ENCODE measurements around the gene NUDT22. TPM values are rescaled to one million over a fixed set of nuclear protein-coding genes. Genes with fewer than 3 reads are reported as not detected.

Gene NUDT22, protein sequence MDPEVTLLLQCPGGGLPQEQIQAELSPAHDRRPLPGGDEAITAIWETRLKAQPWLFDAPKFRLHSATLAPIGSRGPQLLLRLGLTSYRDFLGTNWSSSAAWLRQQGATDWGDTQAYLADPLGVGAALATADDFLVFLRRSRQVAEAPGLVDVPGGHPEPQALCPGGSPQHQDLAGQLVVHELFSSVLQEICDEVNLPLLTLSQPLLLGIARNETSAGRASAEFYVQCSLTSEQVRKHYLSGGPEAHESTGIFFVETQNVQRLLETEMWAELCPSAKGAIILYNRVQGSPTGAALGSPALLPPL
- 27.2 to 38.2 TPM (median 36.9 TPM) in 5 replicates for total RNA-seq (2022; extraction: Qiagen RNA extraction)

GRCh38 chr11:64225608-64226506, at the start of gene NUDT22, which contains the start of gene TRPT1:
TSS of gene NUDT22 (plus strand) at chr11:64226274. CDS start at chr11:64226653, 379 bp downstream.
TSS of gene TRPT1 (minus strand) at chr11:64226186. CDS start at chr11:64225860, 326 bp downstream.

GRCh38 chr11:64185693-64186491, 40.2 kb upstream of the NUDT22 start, which contains the start of gene STIP1:
TSS of gene STIP1 (plus strand) at chr11:64186171. CDS start at chr11:64186262, 91 bp downstream.

DNA sequence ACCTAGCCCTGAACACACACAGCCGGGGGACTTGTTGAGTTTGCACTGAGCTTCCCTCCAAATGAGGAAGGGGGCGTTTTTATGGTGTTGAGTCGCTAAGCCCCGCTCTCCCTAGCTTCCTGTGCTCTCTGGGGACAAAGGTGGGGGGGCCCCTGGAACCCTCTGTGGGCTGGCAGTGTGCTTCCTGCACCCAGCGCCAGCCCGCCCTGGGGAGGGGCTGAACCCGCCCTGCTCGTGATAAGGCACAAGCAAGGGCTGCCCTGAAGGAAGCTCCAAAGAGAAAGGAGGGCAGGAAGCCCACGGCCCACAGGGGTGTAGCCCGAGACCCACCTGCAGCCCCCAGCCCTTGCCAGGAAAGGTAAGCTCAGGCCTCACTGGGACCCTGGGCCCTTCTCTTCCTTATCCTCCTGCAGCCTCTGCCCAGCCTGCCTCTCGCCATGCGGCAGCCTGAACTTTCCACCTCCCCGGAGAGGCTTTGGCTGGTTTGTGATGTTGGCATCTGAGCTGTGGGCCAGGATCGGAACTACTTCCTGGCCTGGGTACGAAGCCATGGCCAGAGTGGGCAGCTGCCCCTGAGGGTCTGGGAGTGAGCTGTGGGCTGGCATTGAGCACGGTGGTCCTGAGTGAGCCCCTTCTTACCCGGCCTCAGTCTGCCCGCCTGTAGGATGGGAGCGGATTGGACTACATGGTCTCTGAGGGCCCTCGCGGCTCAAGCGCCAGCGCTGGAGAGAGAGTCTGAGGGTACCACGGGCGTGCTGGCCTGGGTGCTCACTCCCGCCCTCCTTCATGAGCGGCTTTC, 19.4 kb upstream of the NUDT22 start, which contains the start of gene FERMT3:
FERMT3 (plus strand) TSS at position 265 of the 799 bp plus-strand sequence. CDS start 644 bp downstream, outside the sequence.

DNA sequence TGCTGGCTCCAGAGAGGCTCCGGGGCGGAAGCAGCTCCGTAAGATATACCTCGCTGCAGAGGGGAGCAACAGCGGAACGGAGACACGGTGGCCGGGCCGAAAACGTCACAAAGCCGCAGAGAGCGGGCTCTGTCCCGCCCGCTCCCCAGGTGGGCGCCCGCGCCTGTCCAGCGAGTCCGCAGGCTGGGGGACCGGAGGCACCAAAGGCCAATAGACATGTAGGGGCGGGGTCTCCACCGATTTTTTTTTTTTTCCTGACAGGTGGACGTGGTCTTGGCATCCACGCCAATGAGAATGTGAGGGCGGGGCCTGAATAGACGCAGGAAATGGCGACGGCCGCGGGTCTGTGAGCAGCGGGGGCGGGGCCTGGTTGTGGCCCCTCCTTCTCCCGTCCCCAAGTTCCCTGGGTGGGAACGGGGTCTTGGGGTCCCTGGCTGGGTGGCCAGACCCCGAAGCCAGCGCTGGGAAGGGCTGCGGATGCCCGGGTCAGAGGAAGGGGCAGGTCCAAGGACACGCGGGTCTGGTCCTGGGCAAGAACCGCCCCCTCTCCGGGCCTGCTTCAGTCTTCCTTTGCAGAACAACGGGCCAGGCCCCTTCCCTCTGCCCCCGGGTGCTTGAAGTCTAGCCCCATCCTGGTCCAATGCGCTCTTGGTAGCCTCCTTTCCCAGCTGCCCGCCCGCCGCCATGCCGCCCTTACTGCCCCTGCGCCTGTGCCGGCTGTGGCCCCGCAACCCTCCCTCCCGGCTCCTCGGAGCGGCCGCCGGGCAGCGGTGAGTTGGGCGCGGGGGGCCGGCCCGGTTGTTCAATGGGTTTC, 4.3 kb downstream of the NUDT22 start, which contains the start of gene DNAJC4:
DNAJC4 (plus strand) TSS at position 378 of the 814 bp plus-strand sequence; CDS start at position 685, 307 bp downstream.

DNA sequence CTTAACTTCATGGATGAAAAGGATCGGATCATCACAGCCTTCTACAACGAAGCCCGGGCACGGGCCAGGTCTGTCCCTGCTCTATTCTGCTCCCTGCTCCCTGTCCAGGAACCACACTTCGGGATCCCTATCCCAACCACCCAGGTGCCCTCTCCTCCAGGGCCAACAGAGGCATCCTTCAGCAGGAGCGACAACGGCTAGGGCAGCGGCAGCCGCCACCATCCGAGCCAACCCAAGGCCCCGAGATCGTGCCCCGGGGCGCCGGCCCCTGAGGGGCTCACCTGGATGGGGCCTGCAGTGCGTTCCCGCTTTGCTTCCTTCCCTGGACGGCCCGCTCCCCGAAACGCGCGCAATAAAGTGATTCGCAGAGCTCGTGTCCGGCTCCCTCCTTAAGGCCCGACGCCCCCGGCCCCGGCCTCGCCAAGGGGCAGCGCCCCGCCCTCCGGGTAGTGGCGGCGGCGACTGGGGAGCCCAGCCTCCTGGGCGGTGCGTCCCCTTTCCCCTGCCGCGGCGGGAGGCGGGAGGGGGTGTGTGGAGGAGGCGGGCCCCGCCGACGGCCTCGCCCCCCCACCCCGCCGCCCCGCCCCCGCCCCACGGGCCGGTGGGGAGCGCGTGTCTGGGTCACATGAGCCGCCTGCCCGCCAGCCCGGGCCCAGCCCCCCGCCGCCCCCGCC, 8.0 kb downstream of the NUDT22 start, which contains the start of gene VEGFB:
VEGFB (plus strand) TSS at position 672 of the 674 bp plus-strand sequence. CDS start 250 bp downstream, outside the sequence.

DNA sequence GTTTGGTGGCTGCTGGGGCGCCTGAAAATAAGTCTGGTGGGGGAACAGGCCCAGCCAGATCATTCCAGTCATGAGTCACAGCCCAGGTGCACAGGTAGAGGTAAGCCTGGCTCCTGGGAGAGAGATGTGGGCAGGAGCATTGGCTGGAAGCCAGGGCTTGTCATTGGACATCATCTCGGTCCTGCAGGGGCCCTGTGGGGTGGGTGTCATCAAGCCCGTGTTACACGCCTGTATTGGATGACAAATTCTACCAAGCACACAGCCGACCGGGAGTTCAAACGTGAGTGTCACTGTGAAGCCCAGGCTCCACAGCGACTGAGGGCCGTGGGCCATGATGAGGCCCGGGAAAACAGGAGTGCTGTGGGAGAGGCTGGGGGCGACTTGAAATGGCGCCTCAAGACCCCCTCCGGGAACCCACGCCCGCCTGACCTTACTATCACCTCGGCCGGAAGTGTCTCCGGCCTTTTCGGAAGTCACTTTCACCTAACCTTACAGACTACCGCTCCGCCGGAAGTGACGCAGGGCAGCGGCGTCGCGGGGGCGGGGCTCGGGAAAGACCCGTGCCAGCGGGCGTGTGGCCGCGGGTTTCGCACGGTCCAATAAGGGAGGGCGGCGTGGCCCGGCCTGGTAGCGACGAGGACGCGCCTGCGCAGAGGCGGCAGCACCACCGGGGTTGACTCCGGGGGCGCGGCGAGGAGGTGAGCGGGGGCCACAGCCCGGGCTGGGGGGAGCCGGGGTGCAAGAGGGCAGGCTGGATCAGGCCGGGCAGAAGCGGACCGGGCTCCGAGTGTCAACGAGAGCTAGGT, 14.6 kb downstream of the NUDT22 start, which contains the start of gene FKBP2:
FKBP2 (plus strand) TSS at position 661 of the 806 bp plus-strand sequence. CDS start 1,293 bp downstream, outside the sequence.

DNA sequence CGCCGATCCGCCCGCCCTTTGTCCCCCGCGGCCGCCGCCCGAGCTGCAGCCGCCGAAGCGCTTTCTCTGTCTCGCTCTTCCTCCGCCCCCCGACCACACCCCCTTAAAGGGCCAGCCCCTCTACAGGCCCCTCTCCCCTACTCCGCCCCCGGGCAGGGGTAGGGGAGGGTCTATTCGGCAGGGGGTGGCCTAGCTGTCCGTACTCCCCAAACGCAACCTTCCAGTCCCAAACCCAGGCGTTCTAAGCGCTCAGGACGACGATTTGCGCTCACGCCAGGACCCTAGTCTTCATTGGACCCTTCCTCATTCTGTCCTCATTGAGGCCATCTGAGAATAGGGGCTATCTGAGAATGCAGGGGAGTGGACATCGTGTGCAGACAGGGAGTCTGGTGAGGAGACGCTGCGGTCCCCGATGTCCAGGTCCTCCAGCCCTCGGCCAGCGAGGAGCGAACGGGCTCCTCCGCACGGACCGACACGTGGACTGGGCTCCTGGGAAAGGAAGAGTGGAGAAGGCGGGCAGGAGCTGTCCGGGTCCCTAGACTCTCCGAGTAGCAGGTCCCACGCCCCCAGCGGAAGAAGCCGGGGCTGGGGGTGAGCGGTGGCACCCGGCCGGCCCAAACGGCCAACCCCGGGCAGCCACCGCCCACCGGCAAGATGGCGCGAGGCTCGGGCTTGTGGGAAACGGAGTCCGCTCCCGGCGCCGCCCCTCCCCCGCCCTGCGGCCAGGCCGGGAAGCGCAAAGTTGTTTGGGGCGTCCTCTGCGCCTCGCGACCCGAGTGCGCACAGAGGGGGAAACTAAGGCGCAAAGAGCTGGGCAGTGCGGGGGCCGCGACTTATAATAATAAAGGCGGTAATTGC, 21.0 kb downstream of the NUDT22 start, which contains the start of gene PPP1R14B:
PPP1R14B (minus strand) TSS at position 73 of the 858 bp plus-strand sequence. CDS start 270 bp downstream, outside the sequence.

DNA sequence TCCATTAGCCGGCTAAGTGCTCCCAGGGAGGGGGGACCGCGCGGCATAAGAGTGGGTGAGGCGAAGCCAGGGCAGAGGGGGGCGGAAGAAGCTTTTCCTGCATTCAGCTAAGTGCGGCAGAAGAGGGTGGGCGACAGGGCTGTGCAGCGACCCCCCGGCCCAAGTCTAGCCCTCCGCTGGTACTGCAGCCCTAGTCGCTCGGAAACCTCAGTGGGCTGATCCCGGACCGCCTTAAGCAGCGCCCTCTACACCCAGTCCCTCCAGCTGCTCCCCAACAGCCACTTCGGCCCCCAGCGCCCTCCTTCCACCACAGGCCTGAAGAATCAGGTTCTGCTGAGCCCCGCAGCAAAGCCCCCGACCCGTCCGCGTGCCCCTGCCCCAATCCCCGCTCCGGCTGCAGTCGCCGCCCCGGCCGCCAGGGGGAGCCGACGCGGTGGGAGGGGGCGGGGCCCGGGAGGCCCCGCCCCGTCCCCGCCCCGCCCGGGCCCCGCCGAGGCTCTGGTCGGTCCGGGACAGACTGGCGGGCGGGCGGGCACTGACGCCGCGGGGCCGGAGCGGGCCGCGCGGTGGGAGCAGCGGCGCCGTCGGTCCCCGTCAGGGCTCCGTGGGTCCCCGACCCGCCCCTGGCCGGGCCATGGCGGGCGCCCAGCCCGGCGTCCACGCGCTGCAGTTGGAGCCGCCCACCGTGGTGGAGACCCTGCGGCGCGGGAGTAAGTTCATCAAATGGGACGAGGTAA, 25.1 kb downstream of the NUDT22 start, which contains the start of gene PLCB3:
PLCB3 (plus strand) TSS at position 515 of the 737 bp plus-strand sequence; CDS start at position 635, 120 bp downstream.

Other genes starting within 250 kb of the NUDT22 start
- 101 to 121 TPM (median 115 TPM) in 5 replicates for gene OTUB1, start 239.8 kb upstream of the NUDT22 start, total RNA-seq (2022; extraction: Qiagen RNA extraction)
- 0.04 to 0.08 TPM (median 0.05 TPM) in 5 replicates for gene FLRT1, start 190.3 kb upstream of the NUDT22 start, total RNA-seq (2022; extraction: Qiagen RNA extraction)
- 10.6 to 15.5 TPM (median 12.9 TPM) in 5 replicates for gene MACROD1, start 60.2 kb upstream of the NUDT22 start, total RNA-seq (2022; extraction: Qiagen RNA extraction)
- gene STIP1, start 40.1 kb upstream of the NUDT22 start, total RNA-seq (2022; extraction: Qiagen RNA extraction), result 241 to 263 TPM (median 255 TPM) in 5 replicates
- 0.82 to 2.2 TPM (median 1.4 TPM) in 5 replicates for gene FERMT3, start 19.6 kb upstream of the NUDT22 start, total RNA-seq (2022; extraction: Qiagen RNA extraction)
- gene TRPT1, start 88 bp upstream of the NUDT22 start, total RNA-seq (2022; extraction: Qiagen RNA extraction), result 19.2 to 21.6 TPM (median 19.8 TPM) in 5 replicates
- 18.9 to 23.0 TPM (median 21.0 TPM) in 5 replicates for gene DNAJC4, start 4.3 kb downstream of the NUDT22 start, total RNA-seq (2022; extraction: Qiagen RNA extraction)
- gene VEGFB, start 8.3 kb downstream of the NUDT22 start, total RNA-seq (2022; extraction: Qiagen RNA extraction), result 37.8 to 48.7 TPM (median 47.0 TPM) in 5 replicates
- gene FKBP2, start 14.8 kb downstream of the NUDT22 start, total RNA-seq (2022; extraction: Qiagen RNA extraction), result 129 to 148 TPM (median 140 TPM) in 5 replicates
- 249 to 383 TPM (median 346 TPM) in 5 replicates for gene PPP1R14B, start 20.7 kb downstream of the NUDT22 start, total RNA-seq (2022; extraction: Qiagen RNA extraction)
- 14.4 to 23.7 TPM (median 20.5 TPM) in 5 replicates for gene PLCB3, start 25.3 kb downstream of the NUDT22 start, total RNA-seq (2022; extraction: Qiagen RNA extraction)
- gene BAD, start 58.4 kb downstream of the NUDT22 start, total RNA-seq (2022; extraction: Qiagen RNA extraction), result 74.7 to 87.8 TPM (median 85.4 TPM) in 5 replicates
- 24.6 to 53.9 TPM (median 47.7 TPM) in 5 replicates for gene GPR137, start 59.6 kb downstream of the NUDT22 start, total RNA-seq (2022; extraction: Qiagen RNA extraction)
- gene KCNK4, start 65.0 kb downstream of the NUDT22 start, total RNA-seq (2022; extraction: Qiagen RNA extraction), result 0.11 TPM in 2 of 5 replicates, not detected in the others
- gene CATSPERZ, start 74.1 kb downstream of the NUDT22 start, total RNA-seq (2022; extraction: Qiagen RNA extraction), result 2.0 to 3.9 TPM (median 2.9 TPM) in 5 replicates
- gene ESRRA, start 79.2 kb downstream of the NUDT22 start, total RNA-seq (2022; extraction: Qiagen RNA extraction), result 37.1 to 49.9 TPM (median 47.3 TPM) in 5 replicates
- 367 to 421 TPM (median 395 TPM) in 5 replicates for gene TRMT112, start 91.3 kb downstream of the NUDT22 start, total RNA-seq (2022; extraction: Qiagen RNA extraction)
- gene PRDX5, start 91.8 kb downstream of the NUDT22 start, total RNA-seq (2022; extraction: Qiagen RNA extraction), result 405 to 485 TPM (median 456 TPM) in 5 replicates
- gene CCDC88B, start 113.9 kb downstream of the NUDT22 start, total RNA-seq (2022; extraction: Qiagen RNA extraction), result 7.0 to 9.9 TPM (median 8.7 TPM) in 5 replicates
- 45.5 to 63.6 TPM (median 60.8 TPM) in 5 replicates for gene RPS6KA4, start 132.9 kb downstream of the NUDT22 start, total RNA-seq (2022; extraction: Qiagen RNA extraction)

Measured in A549 treated with dexamethasone at 1 μM for 4 hours (cell line).